HG02588 (cell line): ENCODE results near the gene SMIM28.

ENCODE experiments used
- ATAC-seq: cut with Tn5 transposase; IDR thresholded peaks from one replicate; pipeline ENCODE4 v1.9.1; 2021; ENCODE audit warnings: mild to moderate bottlenecking, moderate library complexity; ENCODE audit not compliant: unreplicated experiment

Gene SMIM28

GRCh38 chr6:138372711-138373463, 4.8 kb upstream of the SMIM28 start:
- ATAC-seq: no peak

GRCh38 chr6:138374230-138374629, 3.5 kb upstream of the SMIM28 start:
- no peak for ATAC-seq

- ATAC-seq: no peak
Observed at GRCh38 chr6:138374815-138375214, 2.9 kb upstream of the SMIM28 start.

GRCh38 chr6:138377042-138377441, 663 bp upstream of the SMIM28 start:
- no peak for ATAC-seq

- no peak for ATAC-seq
Observed at GRCh38 chr6:138378463-138378862, 758 bp downstream of the SMIM28 start.

GRCh38 chr6:138382498-138383265, 5.0 kb downstream of the SMIM28 start:
- ATAC-seq: no peak

GRCh38 chr6:138383776-138384175, 6.1 kb downstream of the SMIM28 start:
- ATAC-seq: no peak

GRCh38 chr6:138386897-138387296, 9.2 kb downstream of the SMIM28 start:
- ATAC-seq: no peak

- no peak for ATAC-seq
Observed at GRCh38 chr6:138387577-138388368, 10.1 kb downstream of the SMIM28 start.

- ATAC-seq: no peak
Observed at GRCh38 chr6:138389551-138389950, 11.8 kb downstream of the SMIM28 start.

GRCh38 chr6:138393871-138394783, 16.4 kb downstream of the SMIM28 start:
- no peak for ATAC-seq

GRCh38 chr6:138396709-138397108, 19.0 kb downstream of the SMIM28 start:
- no peak for ATAC-seq

GRCh38 chr6:138397128-138398122, 19.7 kb downstream of the SMIM28 start:
- no peak for ATAC-seq

GRCh38 chr6:138400326-138400725, 22.6 kb downstream of the SMIM28 start:
- no peak for ATAC-seq

GRCh38 chr6:138401960-138402837, 24.5 kb downstream of the SMIM28 start:
- no peak for ATAC-seq

GRCh38 chr6:138402838-138403187, 25.1 kb downstream of the SMIM28 start:
- no peak for ATAC-seq

- no peak for ATAC-seq
Observed at GRCh38 chr6:138403324-138403800, 25.7 kb downstream of the SMIM28 start.
